ENCODE measurements around the gene WWC2.

DNA sequence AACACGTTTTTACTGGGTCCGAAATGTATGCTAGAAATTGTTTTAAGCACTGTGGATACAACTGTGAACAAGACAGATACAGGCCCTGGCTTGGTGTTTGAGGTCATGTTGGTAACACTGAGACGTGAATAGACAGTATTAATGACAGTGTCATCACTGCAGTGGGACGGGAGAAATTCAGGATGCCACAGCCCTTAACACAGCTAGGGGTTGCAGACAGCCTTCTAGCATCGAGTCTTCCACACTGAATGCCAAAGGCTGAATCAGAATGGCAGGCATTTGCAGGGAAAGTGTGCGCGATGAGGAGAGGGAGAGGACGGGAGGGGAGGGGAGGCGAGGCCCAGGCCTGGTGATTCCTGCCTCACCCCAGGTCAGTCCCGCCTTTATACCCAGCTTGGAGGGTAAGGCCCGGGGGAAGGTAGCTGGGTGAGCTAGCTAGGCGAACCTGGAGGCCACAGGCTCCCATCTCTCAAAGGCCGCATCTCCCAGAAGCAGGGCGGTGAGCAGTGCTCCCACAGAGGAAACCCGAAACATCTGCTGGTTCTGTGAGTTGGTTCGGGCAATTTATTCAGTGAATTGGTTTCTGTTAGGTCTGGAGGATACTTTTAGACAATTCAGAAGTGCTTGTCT is 267.3 kb downstream of the WWC2 start:
- TF ChIP-seq, protein P1, sequence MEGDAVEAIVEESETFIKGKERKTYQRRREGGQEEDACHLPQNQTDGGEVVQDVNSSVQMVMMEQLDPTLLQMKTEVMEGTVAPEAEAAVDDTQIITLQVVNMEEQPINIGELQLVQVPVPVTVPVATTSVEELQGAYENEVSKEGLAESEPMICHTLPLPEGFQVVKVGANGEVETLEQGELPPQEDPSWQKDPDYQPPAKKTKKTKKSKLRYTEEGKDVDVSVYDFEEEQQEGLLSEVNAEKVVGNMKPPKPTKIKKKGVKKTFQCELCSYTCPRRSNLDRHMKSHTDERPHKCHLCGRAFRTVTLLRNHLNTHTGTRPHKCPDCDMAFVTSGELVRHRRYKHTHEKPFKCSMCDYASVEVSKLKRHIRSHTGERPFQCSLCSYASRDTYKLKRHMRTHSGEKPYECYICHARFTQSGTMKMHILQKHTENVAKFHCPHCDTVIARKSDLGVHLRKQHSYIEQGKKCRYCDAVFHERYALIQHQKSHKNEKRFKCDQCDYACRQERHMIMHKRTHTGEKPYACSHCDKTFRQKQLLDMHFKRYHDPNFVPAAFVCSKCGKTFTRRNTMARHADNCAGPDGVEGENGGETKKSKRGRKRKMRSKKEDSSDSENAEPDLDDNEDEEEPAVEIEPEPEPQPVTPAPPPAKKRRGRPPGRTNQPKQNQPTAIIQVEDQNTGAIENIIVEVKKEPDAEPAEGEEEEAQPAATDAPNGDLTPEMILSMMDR (IDR thresholded peaks at IDR 0.05; ENCODE audit: poor library complexity) = no peak
- no peak for TF ChIP-seq EZH2 (IDR thresholded peaks at IDR 0.05; ENCODE audit: borderline replicate concordance)
